ENCODE data around the gene HPS6.

Gene HPS6

DNA sequence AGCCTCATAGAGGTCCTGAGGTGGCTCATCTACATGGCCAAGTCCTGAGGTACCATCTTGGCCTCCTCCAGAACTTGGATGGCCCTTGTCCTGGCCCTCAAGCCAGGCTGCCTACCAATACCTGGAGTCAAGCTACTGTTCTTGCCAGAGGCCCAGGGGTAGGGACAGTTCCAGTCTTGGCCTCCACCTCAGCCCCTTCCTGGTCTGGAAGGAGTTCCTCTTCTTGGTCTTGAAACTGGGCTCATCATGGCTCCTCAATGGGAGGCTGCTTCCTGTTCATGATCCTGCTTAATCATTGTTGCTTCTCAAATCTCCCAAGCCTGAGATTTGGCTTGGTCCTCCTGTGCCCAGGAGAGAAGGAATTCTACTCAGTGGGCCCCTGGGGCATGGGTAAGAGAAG lies 3.9 kb downstream of the HPS6 start:
- no peak for DNase-seq (ENCODE audit: low spot score)

DNA sequence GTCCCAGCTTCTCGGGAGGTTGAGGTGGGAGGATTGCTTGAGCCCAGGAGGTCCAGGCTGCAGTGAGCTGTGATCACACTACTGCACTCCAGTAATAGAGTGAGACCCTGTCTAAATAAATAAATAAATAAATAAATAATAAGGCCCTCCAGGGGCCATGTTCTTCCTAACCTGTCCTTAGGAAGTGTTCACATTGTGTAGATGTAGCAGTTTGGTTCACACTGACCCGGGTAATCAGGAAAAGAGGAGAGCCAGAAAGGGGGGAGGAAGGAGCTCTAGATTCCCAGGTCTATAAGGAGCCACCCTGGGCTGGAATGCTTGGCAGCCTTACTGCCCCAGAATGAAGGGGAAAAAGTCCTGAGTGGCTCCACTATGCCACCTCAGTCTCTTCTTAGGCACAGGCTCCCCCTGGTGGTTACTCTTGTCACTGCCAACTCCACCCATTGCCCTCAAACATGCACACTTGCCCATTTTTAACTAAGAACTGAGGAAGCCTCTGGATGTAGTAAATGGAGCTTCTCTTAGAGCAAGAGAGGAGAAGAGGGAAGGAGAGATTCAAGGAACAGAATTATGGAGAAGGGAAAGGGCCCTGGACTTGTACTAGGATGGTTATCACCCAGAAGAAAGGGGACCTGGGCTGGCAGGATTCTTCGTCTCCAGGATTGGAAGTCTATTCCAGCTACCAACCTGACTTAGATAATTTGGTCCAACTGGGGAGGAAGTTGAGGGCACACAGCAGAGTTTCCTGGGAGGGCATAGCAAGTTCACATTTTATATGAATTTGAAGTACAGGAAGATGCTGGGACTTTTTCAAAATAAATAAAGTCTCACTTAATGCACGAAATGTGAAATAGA lies 7.8 kb downstream of the HPS6 start:
- DNase-seq (ENCODE audit: low spot score) = peak; percentile 82

DNA sequence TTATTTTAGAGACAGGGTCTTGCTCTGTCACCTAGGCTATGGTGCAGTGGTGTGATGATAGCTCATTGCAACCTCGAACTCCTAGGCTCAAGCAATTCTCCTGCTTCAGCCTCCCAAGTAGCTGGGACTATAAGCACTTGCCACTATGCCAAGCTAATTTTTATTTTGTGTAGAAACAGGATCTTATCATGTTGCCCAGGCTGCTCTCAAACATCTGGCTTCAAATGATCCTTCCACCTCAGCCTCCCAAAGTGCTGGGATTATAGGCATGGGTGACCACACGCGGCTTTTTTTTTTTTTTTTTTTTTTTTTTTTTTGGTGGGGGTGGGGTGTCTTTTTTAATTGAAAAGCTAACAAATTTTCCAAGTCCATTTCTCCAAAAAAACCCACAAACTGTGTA lies 18.4 kb downstream of the HPS6 start:
- DNase-seq (ENCODE audit: low spot score) = no peak

DNA sequence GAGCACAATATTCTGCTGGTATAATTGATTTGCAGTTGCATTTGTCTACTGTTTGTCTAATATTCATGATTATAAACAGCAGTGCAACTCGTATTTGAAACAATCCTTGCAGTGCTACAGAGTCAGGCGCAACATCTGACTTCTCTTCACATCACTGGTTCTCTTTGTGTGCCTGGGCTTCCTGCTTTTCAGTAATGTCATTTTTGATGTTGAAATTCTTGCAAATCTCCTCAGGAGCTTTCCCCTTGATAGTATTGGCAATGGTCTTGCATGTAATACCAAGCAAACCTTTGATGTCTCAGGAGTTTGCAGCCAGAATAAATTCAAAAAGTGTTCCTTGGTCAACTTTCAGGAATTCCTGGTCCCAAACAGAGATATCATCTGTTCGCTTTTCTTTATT lies 20.2 kb downstream of the HPS6 start:
- no peak for DNase-seq (ENCODE audit: low spot score)

DNA sequence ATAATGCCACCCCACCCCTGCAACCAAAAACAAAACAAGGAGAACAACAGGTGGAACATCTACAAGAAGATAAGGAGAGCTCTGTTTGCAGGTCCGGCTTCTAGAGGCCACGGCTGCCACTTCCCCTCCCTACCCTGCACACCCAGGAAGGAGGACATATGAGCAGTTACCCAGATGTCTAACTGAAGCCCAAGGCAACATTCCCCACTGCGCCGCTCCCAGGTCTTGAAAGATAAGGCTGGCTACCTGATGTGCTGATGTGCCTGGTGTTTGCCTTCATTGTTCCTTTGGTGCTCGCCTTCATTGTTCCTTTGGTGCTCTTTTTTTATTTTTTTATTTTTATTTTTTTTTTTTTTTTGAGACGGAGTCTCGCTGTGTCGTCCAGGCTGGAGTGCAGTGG lies 21.0 kb downstream of the HPS6 start:
- no peak for DNase-seq (ENCODE audit: low spot score)

DNA sequence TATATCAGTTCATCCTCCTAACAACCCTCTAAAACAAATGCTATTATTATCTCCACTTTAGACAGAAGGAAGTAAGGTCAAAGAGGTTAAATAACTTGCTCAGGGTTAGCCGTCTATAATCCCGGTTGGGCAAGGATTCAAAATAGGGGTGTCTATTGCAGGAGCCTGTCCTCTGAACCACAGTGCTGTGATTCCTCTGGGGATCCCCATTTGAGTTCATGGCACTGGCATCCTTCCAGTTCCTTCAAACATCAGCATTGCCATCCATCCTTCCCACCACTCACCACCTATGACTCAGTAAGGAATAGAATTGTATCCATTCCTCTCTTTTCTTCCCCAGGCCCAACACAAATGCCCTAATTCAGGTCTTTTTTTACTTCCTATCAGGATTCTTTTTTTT lies 25.6 kb downstream of the HPS6 start:
- DNase-seq (ENCODE audit: low spot score) = no peak

DNA sequence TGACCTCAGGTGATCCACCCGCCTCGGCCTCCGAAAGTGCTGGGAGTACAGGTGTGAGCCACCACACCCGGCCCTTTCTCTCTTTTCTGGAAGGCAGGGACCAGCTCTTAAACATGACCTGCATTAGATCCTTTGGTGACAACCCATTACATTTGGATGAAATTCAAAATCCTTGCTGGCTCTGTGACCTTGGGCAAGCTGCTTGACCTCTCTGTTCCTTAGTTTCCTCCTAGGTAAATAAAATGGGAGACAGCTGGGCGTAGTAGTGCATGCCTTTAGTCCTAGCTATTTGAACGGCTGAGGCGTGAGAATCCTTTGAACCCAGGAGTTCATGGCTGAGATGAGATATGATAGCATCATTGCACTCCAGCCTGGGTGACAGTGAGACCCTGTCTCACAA lies 31.3 kb downstream of the HPS6 start:
- no peak for DNase-seq (ENCODE audit: low spot score)

DNA sequence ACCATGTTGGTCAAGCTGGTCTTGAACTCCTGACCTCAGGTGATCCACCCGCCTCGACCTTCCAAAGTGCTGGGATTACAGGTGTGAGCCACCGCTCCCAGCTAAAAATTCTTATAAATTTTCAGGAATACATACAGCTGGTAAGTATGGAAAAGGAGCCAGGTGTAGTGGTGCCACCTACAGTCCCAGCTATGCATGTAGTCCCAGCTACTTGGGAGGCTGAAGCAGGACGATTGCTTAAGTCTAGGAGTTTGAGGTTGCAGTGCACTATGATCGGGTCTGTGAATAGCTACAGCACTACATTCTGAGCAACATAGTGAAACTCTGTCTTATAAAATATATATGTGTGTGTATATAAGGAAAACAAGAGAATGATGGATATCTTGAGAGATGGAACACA lies 36.0 kb downstream of the HPS6 start:
- no peak for DNase-seq (ENCODE audit: low spot score)

DNA sequence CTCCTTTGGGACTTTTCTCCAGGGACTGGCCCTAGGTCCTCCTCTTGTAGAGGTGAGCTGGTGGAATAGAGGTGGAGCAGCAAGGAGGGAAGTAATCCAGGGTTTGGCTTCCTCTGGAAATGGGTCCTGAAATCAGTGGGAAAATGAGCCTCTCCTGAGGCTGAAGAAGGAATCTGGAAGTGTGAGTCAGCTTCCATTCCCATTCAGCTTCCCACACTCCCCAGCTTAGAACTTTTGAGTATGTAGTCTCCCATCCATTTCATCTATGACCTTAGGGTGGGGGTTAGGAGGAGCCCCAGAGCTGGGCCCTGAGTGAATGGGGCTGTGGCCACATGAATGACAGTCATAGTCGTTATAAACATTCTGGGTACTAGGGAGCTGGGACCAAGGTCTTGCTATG lies 37.3 kb downstream of the HPS6 start:
- no peak for DNase-seq (ENCODE audit: low spot score)

DNA sequence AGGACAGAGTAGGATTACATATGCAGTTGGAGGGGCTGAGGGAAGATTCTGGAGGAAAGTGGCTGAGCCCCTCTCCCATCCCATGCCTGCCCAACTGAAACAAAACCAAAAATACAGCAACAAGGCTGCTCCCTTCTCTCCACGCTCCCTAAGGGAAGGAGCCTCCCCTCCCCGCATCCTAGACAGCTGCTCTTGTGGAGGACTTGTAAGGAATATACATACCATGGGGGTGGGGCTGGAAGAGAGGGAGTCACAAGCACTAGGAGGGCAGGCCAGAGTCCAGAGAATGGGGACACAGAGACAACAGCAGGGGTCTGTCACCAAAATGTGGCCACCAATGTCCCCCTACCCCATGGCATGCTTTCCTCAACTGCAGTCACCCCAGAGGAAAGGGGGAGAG lies 41.8 kb downstream of the HPS6 start:
- no peak for DNase-seq (ENCODE audit: low spot score)

DNA sequence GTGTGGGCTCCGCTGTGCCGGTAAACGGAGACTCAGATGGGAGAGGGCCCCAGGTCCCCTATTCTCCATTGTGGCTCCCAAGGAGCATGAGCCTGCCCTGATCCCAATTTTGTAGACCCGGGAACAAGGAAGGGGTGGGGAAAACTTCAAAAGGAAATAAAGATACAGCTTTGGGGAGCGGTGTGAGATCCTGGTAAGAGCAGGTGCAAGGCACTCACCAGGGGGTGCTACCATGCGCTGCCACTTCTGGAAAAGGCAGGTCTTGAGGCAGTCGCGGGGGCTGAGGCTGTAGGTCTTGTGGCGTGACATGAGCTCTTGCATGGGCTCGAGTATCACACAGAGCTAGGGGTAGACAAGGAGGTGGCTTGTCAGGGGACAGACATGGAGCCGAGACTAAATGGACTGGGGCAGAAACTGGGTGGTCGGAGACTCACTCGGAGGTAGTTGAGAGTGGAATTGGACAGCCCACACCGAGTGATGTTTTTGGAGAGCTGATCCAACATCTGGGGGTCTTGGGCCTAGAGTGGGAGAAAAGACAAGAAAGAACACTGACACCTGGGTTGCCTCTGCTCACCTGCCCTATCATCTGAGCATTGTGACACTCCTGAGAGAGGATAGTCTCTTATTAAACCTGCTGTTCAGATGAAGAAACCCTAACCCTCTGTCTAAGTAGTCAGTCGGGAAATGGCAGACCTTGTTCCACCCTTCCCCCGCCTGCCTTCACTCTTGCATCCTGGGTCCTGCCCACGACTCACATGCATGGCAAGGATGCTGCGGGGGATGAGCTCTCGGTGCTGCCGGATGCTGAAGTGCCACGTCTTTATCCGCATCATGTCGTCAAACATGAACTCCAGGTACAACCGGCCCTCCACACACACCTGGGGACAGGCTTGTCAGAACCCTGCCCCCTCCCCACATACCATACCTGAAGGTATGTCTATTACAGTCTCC lies 44.3 kb downstream of the HPS6 start:
- no peak for DNase-seq (ENCODE audit: low spot score)

DNA sequence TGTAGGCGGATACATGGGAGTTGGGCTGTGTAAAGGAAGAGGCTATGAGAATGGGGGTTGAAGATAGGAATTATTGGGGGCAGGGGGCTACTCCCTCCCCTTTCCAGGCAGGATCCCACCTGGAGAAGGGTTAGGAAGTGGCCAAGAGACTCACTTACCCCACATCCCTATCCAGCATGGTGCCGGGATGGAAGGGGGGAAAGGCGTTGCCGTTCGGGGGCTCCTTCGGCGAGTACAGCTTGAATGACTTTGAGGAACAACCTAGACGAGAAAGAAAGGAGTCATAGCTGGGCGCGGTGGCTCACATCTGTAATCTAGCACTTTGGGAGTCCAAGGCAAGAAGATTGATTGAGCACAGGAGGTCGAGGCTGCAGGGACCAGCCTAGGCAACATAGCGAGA lies 46.1 kb downstream of the HPS6 start:
- DNase-seq (ENCODE audit: low spot score) = no peak

DNA sequence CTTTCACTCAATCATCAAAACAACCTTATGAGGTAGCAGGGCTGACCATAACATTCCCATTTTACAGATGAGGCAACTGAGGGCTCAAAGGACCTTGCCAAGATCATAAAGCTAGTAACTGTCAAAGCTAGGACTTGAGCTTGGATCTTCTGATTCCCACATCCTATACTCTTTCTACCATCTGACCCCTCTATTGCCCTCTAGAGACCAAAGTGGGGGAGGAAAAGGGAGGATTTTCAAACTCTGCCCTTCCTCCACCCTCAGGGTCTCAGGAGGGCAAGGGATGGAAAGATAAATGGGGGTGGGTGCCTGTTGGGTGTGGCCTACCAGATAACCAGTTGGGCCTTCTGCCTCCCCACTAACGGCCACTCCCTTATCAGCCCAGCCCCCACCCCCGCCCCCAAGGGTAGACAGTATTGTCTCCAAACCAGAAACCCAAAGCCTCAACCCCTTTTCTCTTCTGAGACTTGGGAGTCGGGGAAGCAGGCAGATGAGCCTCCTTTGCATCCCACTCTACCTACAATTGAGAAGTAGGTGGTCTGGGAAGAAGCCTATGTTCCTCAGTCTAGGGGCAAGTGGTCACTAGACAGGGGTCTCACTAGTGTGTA lies 47.2 kb downstream of the HPS6 start:
- no peak for DNase-seq (ENCODE audit: low spot score)

DNA sequence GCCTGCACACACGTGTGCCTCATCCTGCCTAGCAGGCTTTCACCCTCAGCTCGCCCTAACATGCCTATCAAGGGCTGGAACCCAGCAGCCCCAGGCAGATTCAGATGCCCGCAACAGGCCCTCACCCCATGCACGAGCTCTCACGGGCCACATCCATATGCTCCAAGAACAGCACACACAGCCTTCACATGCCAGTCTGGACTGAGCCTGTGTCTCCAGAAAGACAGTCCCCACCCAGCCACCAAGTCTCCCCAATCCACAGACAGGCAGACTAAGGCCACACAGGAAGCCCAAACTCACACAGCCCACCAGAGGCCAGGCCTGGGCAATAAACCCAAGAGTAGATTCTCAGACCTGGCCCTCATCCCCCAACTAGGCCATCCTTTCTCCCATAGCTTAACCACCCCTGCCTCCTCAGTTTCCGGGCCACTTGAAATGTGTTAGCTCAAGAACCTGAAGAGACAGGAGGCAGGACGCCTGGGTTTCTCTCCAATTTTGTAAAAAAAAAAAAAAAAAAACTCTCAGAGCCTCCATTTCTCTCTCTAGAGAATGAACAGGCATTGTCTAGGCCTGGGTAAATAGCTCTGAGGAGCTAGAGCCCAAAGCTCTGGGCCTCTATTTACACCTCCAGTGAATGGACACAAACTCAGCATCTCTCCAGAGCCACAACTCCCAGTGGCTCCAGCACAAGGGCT lies 48.3 kb downstream of the HPS6 start:
- no peak for DNase-seq (ENCODE audit: low spot score)

DNA sequence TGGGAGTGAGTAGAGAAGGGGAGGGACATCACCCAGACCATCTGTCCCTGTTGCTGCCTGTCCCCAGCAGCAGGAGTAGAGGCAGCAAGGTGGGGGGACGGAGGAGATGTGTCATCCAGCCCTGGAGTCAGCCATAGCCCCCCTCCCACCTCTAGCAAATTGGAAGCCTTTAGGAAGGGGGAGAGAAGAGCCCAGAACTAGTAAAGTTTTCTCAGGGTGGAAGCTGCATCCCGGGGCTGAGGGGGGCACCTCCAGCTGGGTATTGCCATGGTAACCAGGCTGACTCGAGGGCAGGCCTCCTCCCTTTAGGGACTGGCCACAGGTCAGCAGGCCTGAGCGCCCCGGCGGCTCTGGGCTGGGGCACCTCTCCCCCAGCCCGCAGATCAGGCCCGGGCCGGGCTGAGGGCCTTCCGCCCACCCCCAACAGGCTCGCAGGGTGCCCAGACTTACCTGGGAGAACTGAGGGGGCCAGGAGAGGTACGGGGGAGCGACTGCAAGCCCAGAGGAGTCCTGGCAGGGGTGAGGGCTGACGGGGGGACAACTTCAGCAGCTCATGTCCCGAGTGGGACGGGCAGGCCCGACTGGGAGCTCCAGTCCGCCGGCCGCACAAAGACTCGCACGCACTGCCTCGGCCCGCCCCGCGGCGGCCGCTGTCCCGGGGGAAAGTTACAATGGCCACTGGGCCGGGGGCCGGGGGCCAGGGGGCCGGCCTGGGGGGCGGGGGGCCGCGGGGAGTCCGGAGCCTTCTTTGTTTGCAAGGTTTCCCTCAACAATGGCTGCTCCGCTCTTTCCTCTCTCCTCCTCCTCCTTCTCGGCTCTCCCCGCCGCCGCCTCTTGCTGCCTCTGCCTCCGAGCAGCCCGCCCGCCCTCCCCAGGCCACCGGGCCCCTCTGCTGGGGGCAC lies 49.1 kb downstream of the HPS6 start:
- DNase-seq (ENCODE audit: low spot score) = no peak

DNA sequence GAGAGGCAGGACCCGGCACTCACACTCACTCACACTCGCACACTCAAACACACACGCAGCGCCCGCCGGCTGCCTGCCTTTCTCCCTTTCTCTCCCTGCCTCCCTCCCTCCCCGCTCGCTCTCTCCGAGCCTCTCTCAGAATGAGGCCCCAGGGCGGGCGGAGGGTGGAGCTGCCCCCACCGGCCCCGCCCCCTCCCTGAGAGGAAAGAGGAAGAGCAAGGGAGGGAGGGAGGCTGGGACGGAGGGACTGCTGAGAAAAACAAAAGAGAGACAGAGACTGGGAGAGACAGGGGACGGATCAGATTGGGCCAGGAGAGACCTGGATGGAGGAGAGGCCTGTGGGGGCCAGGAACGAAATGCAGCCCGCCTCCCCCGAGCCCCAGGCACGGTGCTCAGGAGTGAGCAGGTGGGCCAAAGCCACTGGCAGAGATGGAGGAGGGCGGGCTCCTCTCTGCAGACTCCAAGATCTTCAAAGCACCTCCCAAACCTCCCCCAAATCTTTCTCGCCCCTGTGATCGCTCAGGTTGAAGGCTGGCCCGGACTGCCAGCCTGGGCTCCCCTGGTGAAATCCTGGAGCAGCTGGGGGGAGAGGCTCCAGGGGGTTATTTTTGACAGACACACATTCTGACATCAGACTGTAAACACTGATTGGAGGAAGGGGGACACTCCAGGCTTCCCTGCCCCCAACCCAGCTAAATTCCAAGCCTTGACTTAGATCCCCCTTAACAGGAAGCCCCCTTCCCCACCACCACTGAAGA lies 49.9 kb downstream of the HPS6 start:
- DNase-seq (ENCODE audit: low spot score) = peak; percentile 81

DNA sequence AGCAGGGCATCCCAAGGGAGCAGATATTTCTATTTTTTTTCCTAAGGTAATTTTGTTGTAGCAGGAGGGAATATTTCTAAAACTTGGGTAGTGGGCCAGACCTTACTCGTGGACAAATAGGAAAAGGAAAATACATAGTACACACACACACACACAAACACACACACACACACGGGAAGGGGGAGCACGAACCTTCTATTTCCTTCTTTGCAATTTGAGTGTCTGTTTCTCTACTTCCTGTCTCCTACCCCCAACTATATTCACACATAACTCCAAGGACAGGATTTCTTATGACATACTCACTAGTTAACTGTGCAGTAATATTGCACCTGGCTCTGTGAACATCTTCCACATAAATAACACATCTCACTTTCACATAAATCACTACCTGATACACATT lies 50.6 kb downstream of the HPS6 start:
- DNase-seq (ENCODE audit: low spot score) = no peak

DNA sequence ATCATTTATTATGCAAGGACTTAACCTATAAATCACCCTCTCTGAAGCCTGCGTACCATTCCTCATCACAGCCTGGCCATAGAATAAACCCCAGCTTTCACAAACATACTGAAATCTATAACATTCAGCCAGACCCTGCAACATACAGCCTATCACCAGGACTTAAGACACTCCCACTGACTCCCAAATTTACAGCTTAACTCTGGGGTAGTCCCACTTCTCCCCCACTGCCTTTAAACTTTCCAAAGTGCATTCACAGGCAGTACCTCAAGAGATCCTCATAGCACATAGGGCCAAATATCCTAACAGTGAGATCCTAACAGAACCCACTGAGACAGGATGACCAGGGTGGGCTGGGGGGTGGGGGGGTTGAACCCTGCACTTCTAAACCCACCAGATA lies 51.5 kb downstream of the HPS6 start:
- no peak for DNase-seq (ENCODE audit: low spot score)
